DLD1 (cell line): Measurements from ENCODE around the gene RALGAPA1.
"Not testable (repeated sequence)": the region's sequence is repeated elsewhere in the genome, so short reads cannot be mapped to it uniquely, and the experiment has no call there.

Experiments
- in situ Hi-C: cut with HindIII; loops from 2 replicates; pipeline ENCODE4 v1.10.0; 2017; ENCODE audit warnings: low sequenced_read_pairs

The RALGAPA1 gene

GRCh38 chr14:35766700-35767082, 42.4 kb downstream of the RALGAPA1 start:
- in situ Hi-C loops = no loop called here

GRCh38 chr14:35766036-35766699, 42.9 kb downstream of the RALGAPA1 start:
- in situ Hi-C loops = no loop called here

- in situ Hi-C loops = no loop called here
These were observed 47.2 kb downstream of the RALGAPA1 start for GRCh38 chr14:35761922-35762321.

- in situ Hi-C loops = no loop called here
These were observed 49.0 kb downstream of the RALGAPA1 start for GRCh38 chr14:35760143-35760542.

- in situ Hi-C loops = no loop called here
These were observed 50.5 kb downstream of the RALGAPA1 start for GRCh38 chr14:35758523-35759129.

- in situ Hi-C loops = no loop called here
These were observed 54.4 kb downstream of the RALGAPA1 start for GRCh38 chr14:35754671-35755070.

- in situ Hi-C loops = no loop called here
These were observed 56.7 kb downstream of the RALGAPA1 start for GRCh38 chr14:35752380-35752779.

- in situ Hi-C loops = no loop called here
These were observed 58.7 kb downstream of the RALGAPA1 start for GRCh38 chr14:35750202-35750904.

GRCh38 chr14:35747379-35747778, 61.7 kb downstream of the RALGAPA1 start:
- in situ Hi-C loops = no loop called here

- in situ Hi-C loops = no loop called here
These were observed 66.7 kb downstream of the RALGAPA1 start for GRCh38 chr14:35742442-35742841.

- in situ Hi-C loops = no loop called here
These were observed 67.1 kb downstream of the RALGAPA1 start for GRCh38 chr14:35742032-35742371.

GRCh38 chr14:35741345-35742031, 67.6 kb downstream of the RALGAPA1 start:
- in situ Hi-C loops = no loop called here

- in situ Hi-C loops = no loop called here
These were observed 68.9 kb downstream of the RALGAPA1 start for GRCh38 chr14:35740215-35740614.

- in situ Hi-C loops = not testable (repeated sequence)
These were observed 73.9 kb downstream of the RALGAPA1 start for GRCh38 chr14:35735163-35735562.

GRCh38 chr14:35733510-35733909, 75.6 kb downstream of the RALGAPA1 start:
- in situ Hi-C loops = not testable (repeated sequence)

- in situ Hi-C loops = no loop called here
These were observed 78.2 kb downstream of the RALGAPA1 start for GRCh38 chr14:35730871-35731270.

GRCh38 chr14:35727764-35728163, 81.3 kb downstream of the RALGAPA1 start:
- in situ Hi-C loops = no loop called here

GRCh38 chr14:35725930-35726329, 83.2 kb downstream of the RALGAPA1 start:
- in situ Hi-C loops = no loop called here

- in situ Hi-C loops = no loop called here
These were observed 94.0 kb downstream of the RALGAPA1 start for GRCh38 chr14:35715079-35715478.

- in situ Hi-C loops = no loop called here
These were observed 96.6 kb downstream of the RALGAPA1 start for GRCh38 chr14:35712466-35712865.

- in situ Hi-C loops = no loop called here
These were observed 101.0 kb downstream of the RALGAPA1 start for GRCh38 chr14:35708062-35708461.

- in situ Hi-C loops = no loop called here
These were observed 103.5 kb downstream of the RALGAPA1 start for GRCh38 chr14:35705636-35706035.
